Activated naive CD4-positive, alpha-beta T cell (primary cell): Measurements from ENCODE around the gene GPD2.
"Not testable (repeated sequence)": the region's sequence is repeated elsewhere in the genome, so short reads cannot be mapped to it uniquely, and the experiment has no call there.

Experiments used
- DNase-seq, 4 experiments: peaks; one replicate each; lab custom pipeline; 2025; lab: John Stamatoyannopoulos, UW

The GPD2 gene

DNA sequence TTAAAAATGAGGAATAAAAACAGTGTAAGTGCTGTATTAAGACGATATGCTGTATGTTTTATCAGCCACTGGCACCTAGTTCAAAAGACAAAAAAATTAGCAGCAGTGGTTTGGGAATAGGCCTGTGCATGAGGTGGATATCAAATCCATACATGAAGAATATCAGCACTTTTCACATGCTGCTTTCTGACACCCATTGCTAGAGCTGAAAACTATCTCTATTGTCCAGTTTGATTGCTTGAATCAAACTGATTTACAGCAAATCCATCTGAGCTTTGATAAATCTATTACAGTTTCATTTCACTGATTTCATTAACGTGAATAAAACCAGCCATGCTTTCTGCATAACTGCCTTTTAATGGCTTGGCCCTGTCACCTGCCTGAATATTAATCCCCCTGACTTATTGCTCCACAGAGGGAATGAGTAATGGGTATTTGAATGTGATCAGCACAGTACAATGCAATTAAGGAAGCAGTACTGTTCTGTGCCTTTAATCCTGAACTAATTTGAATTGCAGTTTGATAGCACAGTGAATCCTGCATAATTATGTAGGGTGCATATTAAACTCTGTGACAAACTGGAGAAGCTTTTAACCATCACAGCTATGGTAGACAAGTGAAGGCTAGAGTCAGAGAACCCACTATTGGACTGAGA lies 154.0 kb downstream of the GPD2 start:
- no peak for DNase-seq

DNA sequence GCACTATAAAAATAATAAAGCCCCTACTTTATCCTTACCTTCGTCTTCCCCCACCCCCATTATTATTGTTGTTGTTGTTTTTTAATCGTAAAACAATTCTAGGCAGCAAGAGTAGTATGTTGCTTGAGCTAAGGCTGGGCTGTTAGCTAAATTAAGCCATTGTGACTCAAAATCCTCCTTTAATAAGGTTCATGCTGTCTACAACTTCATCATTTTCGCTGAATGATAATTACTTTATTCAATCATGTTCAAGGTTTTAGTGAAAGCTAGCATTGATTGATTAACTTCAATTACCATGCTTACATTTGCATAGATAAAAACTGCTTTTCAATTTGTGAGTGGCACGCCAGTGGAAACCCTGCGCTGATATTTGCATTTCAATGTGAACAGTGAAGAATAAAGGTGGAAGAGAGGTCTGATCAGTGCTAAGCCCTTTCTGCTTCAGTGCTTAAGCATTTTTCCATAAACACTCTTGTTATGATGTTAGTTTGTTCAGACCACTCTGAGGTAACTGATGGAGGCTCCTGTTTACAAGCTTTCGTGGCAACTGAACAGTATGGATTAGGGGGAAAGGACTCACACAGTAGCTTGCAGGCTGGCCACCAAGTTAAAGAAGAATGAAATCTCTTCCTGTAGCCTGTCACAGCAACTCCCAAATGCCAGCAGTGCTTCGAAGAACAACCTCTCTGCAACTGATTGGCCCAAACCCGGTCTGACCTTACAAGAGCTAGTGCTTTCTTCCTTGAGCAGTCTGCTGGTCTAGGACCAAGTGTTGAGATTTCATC lies 156.8 kb downstream of the GPD2 start:
- no peak for DNase-seq

- DNase-seq, result no peak
These were observed 157.4 kb downstream of the GPD2 start for GRCh38 chr2:156593594-156593921.

DNA sequence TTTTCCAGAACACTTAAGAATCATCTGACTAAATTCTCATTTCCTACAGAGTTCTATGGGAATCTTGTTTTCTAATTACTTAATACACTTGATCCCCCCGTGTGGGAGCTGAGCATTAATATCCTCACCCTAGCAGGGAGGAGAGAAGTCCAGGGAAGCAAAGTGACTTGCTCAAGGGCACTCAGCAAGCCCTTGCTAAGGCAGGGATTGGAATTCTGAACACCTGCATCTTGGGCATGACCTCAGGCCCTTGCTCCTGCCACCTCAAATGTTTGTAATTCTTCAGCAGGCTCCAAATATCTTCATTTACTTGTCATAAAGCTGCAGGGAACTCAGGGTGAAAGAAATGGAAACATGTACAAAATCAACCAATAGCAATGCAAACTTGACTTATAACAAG lies 162.4 kb downstream of the GPD2 start:
- DNase-seq, result no peak

DNA sequence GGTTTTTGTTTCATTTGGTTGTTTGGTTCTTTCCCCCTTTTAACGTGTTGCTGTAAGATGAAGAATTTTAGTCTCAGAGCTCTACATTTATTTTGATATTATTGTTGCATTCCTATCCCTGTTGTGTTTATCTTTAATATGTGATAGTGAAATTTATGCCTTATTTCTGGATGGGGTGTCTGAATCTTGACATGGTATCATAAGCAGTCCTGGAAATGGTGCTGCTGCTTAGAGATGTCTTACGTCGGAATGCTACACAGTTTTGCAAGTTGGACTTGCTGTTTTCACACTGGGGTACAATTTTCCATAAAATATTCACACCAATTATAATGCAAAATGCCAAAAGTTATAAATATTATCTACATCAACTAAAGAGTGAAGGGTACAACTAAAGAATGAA lies 164.0 kb downstream of the GPD2 start:
- no peak for DNase-seq

- no peak for DNase-seq
These were observed 165.8 kb downstream of the GPD2 start for GRCh38 chr2:156601855-156602551.

DNA sequence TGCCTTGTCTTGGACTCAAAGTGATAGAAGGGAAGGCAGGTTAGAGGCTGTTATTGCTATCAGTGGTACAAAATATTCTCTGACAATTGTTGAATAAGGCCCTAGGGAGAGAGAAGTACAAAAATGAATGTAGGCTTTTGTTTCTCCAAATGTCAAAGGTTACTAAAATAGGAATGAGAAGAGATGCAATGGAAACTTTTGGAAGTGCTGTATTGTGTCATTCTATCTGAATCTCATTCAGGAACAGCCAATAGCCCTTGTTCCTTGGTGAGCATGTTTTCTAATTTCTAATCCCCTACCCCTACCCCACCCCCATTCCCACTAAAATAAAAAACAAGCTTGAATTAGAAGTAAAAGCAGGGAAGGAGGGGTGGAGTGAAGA lies 166.4 kb downstream of the GPD2 start:
- no peak for DNase-seq

DNA sequence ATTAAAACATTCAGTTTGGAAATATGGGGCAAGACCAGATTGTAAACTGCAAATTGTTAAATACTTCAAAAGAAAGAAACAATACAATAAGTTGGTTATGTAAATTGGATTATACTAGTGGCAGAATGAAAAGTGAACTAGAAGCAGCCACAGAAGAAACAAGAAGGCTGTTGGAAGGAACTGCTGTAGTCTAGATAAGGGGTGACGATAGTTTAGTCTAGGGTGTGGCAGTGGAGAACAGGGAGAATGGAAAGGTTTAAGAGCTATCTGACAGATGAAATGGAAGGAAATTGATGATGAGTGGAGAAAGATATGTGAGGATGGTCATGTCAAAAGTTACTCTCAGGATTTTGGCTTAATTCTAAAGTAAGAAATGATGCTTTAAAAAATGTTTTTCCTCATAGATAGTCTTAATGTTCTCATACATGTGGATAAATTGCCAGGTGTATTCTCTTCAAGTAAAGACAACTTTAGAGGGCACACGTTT lies 179.7 kb downstream of the GPD2 start:
- no peak for DNase-seq

DNA sequence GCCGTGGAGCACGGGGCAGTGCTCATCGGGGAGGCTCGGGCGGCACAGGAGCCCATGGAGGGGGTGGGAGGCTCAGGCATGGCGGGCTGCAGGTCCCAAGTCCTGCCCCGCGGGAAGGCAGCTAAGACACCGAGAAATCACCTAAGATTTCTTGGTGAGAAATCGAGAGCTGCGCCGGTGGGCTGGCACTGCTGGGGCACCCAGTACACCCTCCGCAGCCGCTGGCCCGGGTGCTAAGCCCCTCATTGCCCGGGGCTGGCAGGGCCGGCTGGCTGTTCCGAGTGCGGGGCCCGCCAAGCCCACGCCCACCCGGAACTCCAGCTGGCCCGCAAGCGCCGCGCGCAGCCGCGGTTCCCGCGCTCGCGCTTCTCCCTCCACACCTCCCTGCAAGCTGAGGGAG lies 181.9 kb downstream of the GPD2 start:
- DNase-seq, result not testable (repeated sequence)

GRCh38 chr2:156619021-156619539 lies 182.9 kb downstream of the GPD2 start:
- DNase-seq, result no peak

- DNase-seq, result no peak
These were observed 186.3 kb downstream of the GPD2 start for GRCh38 chr2:156622491-156622890.

DNA sequence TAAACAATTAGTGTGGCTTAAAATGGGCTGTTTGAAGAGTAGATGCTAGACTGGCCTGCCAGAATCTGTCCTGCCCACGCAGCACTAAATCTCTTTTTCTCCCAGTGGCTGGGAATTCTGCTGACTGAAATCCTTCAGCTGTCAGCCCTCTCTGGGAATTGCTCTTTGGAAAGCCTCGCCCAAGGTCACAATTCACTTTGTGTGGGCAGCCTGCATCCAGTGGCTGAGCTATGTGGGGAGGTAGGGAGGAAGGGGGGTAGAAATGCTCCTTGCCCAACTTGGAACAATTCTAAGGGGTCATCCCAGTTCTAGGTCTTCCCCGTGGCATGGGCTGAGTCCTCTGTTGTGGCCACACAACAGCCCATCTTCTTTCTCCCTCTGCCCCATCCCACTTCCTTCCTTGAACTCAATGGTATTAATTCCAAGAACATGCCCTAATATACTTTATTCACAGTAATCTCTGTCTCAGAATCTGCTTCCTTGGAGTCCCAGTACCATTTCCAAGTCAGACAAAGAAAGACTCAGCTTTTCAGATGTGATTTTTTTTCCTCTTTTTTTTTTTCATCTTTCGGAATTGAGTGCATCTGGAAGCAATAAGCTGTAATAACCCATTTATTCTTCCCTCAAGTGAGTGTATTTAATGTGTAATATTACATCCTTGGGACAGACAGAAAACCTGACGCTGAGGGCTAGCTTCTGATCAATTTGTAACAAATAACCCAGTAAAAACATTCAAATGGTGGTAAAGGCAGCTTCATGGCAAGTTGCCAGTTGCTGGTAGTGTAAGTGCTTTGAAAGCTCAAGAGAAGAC lies 189.4 kb downstream of the GPD2 start:
- no peak for DNase-seq

GRCh38 chr2:156626931-156627330 lies 190.8 kb downstream of the GPD2 start:
- no peak for DNase-seq

GRCh38 chr2:156630579-156631337 lies 194.6 kb downstream of the GPD2 start:
- no peak for DNase-seq

DNA sequence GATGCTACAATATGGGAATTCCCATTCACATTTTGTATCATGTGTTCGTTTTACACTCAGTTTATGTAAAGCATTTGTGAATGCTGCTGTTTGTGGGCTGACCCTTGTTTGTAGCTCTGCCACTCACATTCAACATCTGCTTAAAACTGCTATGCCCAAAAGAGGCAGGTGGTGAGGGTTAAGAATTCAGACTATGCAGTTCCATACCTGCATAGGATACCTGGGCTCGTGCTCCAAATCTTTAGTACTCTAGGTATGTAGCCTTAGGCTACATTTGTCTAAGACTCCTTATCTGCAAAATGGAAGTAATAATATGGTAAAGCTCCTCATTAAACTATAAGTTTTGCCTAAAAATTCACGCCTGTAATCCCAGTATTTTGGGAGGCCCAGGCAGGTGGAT lies 199.5 kb downstream of the GPD2 start:
- DNase-seq, result no peak
